Measurements from ENCODE around the gene HTR7.
A peak's percentile ranks its signal among the peaks of the same experiment; 100 is the strongest.
"Not testable (repeated sequence)": the region's sequence is repeated elsewhere in the genome, so short reads cannot be mapped to it uniquely, and the experiment has no call there.

Gene HTR7

GRCh38 chr10:90857635-90858460, at the start of gene HTR7:
Gene HTR7 (minus strand): TSS chr10:90858039. CDS start chr10:90857671, 368 bp downstream.
- peak within 1 kb of the TSS; percentile 64 for H3K4me3 ChIP-seq (ENCODE audit: low read length)
- peak; percentile 46 for TF ChIP-seq CTCF (conservative IDR thresholded peaks at IDR 0.05; ENCODE audit: low read depth, low read length)
- no peak for DNase-seq (ENCODE audit: low read depth)

- no peak for TF ChIP-seq CTCF (conservative IDR thresholded peaks at IDR 0.05; ENCODE audit: low read depth, low read length)
- H3K4me3 ChIP-seq (ENCODE audit: low read length): no peak overlapping the region
- DNase-seq (ENCODE audit: low read depth): no peak
Measured at GRCh38 chr10:90906596-90906995, 48.8 kb upstream of the HTR7 start.

GRCh38 chr10:90905925-90906324, 48.1 kb upstream of the HTR7 start:
- TF ChIP-seq CTCF (conservative IDR thresholded peaks at IDR 0.05; ENCODE audit: low read depth, low read length): no peak
- no peak overlapping the region for H3K4me3 ChIP-seq (ENCODE audit: low read length)
- DNase-seq (ENCODE audit: low read depth): no peak

GRCh38 chr10:90896916-90897315, 39.1 kb upstream of the HTR7 start:
- not testable (repeated sequence) for H3K4me3 ChIP-seq (ENCODE audit: low read length)

GRCh38 chr10:90893190-90893589, 35.4 kb upstream of the HTR7 start:
- DNase-seq (ENCODE audit: low read depth): no peak
- TF ChIP-seq CTCF (conservative IDR thresholded peaks at IDR 0.05; ENCODE audit: low read depth, low read length): no peak
- H3K4me3 ChIP-seq (ENCODE audit: low read length): no peak overlapping the region

More at GRCh38 chr10:90896916-90897315, 39.1 kb upstream of the HTR7 start:
- DNase-seq (ENCODE audit: low read depth): not testable (repeated sequence)

GRCh38 chr10:90890347-90890746, 32.5 kb upstream of the HTR7 start:
- no peak for TF ChIP-seq CTCF (conservative IDR thresholded peaks at IDR 0.05; ENCODE audit: low read depth, low read length)
- H3K4me3 ChIP-seq (ENCODE audit: low read length): no peak overlapping the region
- DNase-seq (ENCODE audit: low read depth): no peak

GRCh38 chr10:90889636-90890035, 31.8 kb upstream of the HTR7 start:
- no peak overlapping the region for H3K4me3 ChIP-seq (ENCODE audit: low read length)
- DNase-seq (ENCODE audit: low read depth): no peak
- TF ChIP-seq CTCF (conservative IDR thresholded peaks at IDR 0.05; ENCODE audit: low read depth, low read length): no peak
